Astrocyte of the spinal cord (primary cell): ENCODE data around the gene KRTAP5-1.
"Not testable (repeated sequence)": the region's sequence is repeated elsewhere in the genome, so short reads cannot be mapped to it uniquely, and the experiment has no call there.

ENCODE experiments used
- DNase-seq: peaks from one replicate; pipeline ENCODE4 v3.0.0; 2011; ENCODE audit warnings: low read depth, low spot score
- H3K4me3 ChIP-seq: 2 replicates; pipeline ENCODE4 v1.5.1; 2011; ENCODE audit warnings: low read depth, mild to moderate bottlenecking, low read length, moderate library complexity
- in situ Hi-C: cut with HindIII; loops from 2 replicates; pipeline ENCODE4 v1.10.0; 2017; ENCODE audit warnings: low sequenced_read_pairs
- TF ChIP-seq, protein P1 (sequence below): IDR thresholded peaks from 2 replicates; pipeline ENCODE4 v1.5.1; 2012; ENCODE audit warnings: low read depth, mild to moderate bottlenecking, low read length, inconsistent platforms

KRTAP5-1 gene

DNA sequence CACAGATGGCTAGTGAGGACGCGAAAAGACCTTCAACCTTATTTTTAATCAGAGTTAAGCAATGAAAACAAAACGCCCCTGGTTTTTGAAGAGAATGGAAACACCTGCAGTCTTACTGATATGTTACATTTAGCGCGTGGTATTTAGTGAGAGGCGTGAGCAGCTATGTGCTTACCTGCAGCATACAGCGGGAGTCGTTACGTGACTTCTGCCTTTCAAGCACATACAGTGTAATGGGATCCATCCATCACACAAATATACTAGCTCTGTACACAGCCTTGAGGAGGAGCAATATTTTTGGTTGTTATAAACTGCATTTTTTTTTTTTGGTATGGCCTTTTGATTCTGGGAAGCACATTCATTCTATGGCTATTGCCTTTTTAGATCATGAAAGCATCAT, 7.5 kb upstream of the KRTAP5-1 start:
- no peak overlapping the region for H3K4me3 ChIP-seq
- in situ Hi-C loops, result no loop called here
- no peak for DNase-seq
- TF ChIP-seq, protein P1, sequence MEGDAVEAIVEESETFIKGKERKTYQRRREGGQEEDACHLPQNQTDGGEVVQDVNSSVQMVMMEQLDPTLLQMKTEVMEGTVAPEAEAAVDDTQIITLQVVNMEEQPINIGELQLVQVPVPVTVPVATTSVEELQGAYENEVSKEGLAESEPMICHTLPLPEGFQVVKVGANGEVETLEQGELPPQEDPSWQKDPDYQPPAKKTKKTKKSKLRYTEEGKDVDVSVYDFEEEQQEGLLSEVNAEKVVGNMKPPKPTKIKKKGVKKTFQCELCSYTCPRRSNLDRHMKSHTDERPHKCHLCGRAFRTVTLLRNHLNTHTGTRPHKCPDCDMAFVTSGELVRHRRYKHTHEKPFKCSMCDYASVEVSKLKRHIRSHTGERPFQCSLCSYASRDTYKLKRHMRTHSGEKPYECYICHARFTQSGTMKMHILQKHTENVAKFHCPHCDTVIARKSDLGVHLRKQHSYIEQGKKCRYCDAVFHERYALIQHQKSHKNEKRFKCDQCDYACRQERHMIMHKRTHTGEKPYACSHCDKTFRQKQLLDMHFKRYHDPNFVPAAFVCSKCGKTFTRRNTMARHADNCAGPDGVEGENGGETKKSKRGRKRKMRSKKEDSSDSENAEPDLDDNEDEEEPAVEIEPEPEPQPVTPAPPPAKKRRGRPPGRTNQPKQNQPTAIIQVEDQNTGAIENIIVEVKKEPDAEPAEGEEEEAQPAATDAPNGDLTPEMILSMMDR, result no peak

DNA sequence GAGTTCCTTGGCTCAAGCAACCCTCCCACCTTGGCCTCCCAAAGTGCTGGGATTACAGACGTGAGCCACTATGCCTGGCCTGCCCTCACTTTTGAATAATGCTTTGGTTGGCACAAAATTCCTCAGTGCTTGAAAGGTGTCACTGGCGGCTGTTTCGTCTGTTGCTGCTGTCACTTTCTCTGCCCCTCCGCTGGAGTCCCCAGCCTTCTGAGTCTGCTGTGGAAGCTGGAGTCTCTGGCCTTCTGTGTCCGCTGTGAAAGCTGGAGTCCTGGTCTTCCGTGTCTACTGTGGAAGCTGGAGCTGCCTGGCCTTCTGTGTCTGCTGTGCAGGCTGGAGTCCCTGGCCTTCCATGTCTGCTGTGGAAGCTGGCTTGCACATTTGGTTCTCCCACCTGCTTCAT, 4.9 kb upstream of the KRTAP5-1 start:
- no peak overlapping the region for H3K4me3 ChIP-seq
- in situ Hi-C loops, result no loop called here
- TF ChIP-seq, protein P1, result no peak
- no peak for DNase-seq

GRCh38 chr11:1589191-1589963, 4.3 kb upstream of the KRTAP5-1 start:
- in situ Hi-C loops, DNase-seq, H3K4me3 ChIP-seq: not testable (repeated sequence)

DNA sequence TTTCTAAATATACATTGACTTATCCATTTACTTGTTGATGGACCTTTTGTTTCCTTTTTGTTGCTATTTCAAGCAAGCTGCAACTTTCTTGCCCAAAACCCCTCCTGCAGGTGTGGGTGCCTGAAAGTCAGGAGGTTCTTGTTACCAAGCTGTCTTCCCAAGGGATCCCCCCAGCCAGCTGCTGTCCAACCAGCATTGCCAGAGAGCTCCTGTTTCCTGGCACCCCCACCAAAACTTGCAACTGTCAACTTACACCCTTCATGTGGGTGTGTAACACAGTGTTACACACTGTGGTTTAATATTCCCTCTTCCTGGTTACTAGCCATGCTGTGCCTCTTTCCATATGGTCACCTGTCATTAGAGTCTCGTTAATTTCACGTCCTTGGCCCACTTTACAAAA, 1.6 kb upstream of the KRTAP5-1 start:
- TF ChIP-seq, protein P1, result no peak
- no peak for DNase-seq
- in situ Hi-C loops, result no loop called here
- no peak overlapping the region for H3K4me3 ChIP-seq

- H3K4me3 ChIP-seq, DNase-seq, in situ Hi-C loops: not testable (repeated sequence)
Observed at GRCh38 chr11:1582909-1583308, 2.2 kb downstream of the KRTAP5-1 start.

DNA sequence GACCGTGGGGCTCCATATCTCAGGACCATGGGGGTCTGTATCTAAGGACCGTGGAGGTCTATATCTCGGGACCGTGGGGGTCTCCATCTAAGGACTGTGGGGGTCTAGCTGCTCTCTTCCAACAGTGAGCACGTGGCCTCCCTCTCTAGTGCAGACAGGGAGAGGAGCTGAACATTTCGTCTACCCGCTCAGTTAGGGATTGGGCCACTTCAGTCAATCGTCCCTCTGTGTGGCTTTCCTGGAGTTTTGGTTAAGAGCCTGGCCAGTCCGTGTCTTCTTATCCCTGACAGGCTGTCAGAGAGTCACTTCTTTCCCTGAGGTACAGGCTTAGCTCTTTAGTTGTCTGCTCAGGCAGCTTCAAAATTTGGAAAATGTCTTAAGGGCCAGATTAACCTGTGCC, 3.1 kb downstream of the KRTAP5-1 start:
- H3K4me3 ChIP-seq, result no peak overlapping the region
- DNase-seq, result no peak
- TF ChIP-seq, protein P1, result no peak
- in situ Hi-C loops, result no loop called here

DNA sequence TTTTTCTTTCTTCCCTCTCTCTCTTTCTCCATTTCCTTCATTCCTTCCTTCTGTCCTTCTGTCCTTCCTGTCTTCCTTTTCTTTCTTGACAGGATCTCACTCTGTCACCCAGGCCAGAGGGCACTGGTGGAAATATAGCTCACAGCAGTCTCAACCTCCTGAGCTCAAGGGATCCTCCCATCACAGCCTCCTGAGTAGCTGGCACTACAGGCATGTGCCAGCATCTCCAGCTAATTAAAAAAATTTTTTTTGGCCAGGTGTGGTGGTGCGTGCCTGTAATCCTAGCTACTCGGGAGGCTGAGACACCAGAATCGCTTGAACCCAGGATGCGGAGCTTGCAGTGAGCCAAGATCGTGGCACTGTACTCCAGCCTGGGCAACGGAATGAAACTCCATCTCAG, 8.3 kb downstream of the KRTAP5-1 start:
- TF ChIP-seq, protein P1, result no peak
- DNase-seq, result no peak
- in situ Hi-C loops, result no loop called here
- no peak overlapping the region for H3K4me3 ChIP-seq

- DNase-seq, H3K4me3 ChIP-seq, in situ Hi-C loops: not testable (repeated sequence)
Observed at GRCh38 chr11:1575756-1576155, 9.3 kb downstream of the KRTAP5-1 start.
